ENCODE data around the gene JAM3. TPM values are rescaled to one million over a fixed set of nuclear protein-coding genes. Genes with fewer than 3 reads are reported as not detected.

JAM3 gene
- total and polyA plus RNA-seq, 11 donors: 11.9 to 56.9 (median 34.0) TPM

DNA sequence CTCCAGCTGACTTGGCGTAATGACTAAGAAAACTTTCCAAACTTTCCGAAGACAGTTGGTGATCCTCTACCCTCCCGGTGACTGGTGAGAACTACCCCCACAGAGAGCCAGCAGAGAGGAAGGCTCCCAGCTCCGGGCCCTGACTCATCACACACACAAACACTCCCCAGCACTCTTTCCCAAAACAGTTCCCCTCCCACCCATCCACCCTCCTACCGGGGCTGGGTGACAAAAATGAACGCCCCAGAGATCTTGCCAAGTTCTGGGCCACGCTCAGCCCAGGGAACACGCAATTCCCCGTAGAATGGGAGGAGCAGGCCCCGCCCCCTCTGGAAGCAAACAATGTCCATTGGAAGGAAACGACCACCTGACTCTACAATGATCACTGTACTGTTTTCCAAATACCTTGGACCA lies 21.3 kb upstream of the JAM3 start:
- Histone ChIP-seq H3K4me1 (peaks cover 0 to 32% (median 10%) of the 10 kb centered on the region in 12 donors), H3K4me3 (peak overlapping the region in 8 of 12 donors; percentile 15 to 52 (median 34)), H3K9me3 (no peaks in the 10 kb centered on the region), H3K36me3 (no peaks in the 10 kb centered on the region), H3K27me3 (no peaks in the 10 kb centered on the region), H3K27ac (peak overlapping the region in 9 of 12 donors; percentile 3 to 82 (median 35))
- DNase-seq: peak; percentile 72 to 83 (median 77)
- TF ChIP-seq, protein P1, sequence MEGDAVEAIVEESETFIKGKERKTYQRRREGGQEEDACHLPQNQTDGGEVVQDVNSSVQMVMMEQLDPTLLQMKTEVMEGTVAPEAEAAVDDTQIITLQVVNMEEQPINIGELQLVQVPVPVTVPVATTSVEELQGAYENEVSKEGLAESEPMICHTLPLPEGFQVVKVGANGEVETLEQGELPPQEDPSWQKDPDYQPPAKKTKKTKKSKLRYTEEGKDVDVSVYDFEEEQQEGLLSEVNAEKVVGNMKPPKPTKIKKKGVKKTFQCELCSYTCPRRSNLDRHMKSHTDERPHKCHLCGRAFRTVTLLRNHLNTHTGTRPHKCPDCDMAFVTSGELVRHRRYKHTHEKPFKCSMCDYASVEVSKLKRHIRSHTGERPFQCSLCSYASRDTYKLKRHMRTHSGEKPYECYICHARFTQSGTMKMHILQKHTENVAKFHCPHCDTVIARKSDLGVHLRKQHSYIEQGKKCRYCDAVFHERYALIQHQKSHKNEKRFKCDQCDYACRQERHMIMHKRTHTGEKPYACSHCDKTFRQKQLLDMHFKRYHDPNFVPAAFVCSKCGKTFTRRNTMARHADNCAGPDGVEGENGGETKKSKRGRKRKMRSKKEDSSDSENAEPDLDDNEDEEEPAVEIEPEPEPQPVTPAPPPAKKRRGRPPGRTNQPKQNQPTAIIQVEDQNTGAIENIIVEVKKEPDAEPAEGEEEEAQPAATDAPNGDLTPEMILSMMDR (IDR thresholded peaks at IDR 0.05): no peak
- no peak for TF ChIP-seq POLR2A (IDR thresholded peaks at IDR 0.05)
- WGBS, 4 donors: 17 to 41% (median 25%) methylated on average over 11 of the region's 11 CpGs
- peak; percentile 63 to 82 (median 81) for ATAC-seq
- intact Hi-C loops (cut with DNase I): loop anchor here in 6 of 10 donors (5.0 to 10.0 kb wide), 5 partner anchors 35 to 177 kb away; partner anchors contain the start of genes NCAPD3 (in 1 of the 6) and VPS26B (in 1 of the 6)

DNA sequence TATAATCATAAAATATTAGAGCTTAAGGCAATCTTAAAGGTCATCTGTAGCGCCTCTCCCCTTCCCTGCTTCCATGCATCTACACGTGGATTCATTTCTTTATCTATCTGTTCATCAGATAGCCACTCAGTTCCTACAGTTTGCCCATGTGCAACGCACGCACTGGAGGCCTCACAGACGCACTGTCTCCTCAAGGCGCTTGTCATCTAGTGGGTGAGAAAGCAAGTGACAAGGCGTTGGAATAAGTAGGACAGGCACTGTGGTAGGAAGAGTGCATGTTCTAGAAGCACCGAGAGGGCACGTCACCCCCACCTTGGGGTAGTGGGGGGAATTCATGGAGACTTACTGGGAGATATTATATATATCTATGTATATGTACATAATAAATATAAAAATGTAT lies 20.8 kb upstream of the JAM3 start:
- WGBS, 4 donors: 76 to 83% (median 80%) methylated on average over 9 of the region's 9 CpGs
- no peak for ATAC-seq
- Histone ChIP-seq H3K4me1 (peaks cover 0 to 32% (median 10%) of the 10 kb centered on the region in 12 donors), H3K36me3 (no peaks in the 10 kb centered on the region), H3K4me3 (peak overlapping the region in 7 of 12 donors; percentile 15 to 52 (median 39)), H3K27me3 (no peaks in the 10 kb centered on the region), H3K27ac (peak overlapping the region in 6 of 12 donors; percentile 3 to 82 (median 36)), H3K9me3 (no peaks in the 10 kb centered on the region)
- TF ChIP-seq, protein P1 (IDR thresholded peaks at IDR 0.05): no peak
- TF ChIP-seq POLR2A (IDR thresholded peaks at IDR 0.05): no peak
- no peak for DNase-seq
- intact Hi-C loops (cut with DNase I): loop anchor here in 6 of 10 donors (2.0 to 10.0 kb wide), 6 partner anchors 36 to 177 kb away; partner anchors contain the start of genes NCAPD3 (in 1 of the 6) and VPS26B (in 1 of the 6)

DNA sequence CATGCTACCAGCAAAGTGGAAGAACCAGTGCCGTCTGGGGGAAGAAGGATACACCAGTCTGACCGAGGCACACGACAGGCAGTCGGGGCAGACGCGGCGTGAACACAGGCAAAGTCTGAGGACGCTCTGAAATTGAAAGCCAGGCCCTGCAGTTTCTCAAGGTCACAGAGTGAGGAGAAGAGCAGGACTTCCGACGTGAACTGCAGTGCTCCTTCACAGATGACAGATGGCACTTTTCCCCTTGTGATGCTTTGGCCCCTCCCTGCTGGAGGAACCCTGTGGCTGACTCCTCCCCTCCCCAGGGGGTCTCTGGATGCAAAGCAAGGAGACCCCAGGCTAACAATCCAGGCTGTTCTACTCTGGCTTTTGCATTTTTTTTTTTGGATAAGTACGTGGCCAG lies 19.6 kb upstream of the JAM3 start:
- Histone ChIP-seq H3K4me3 (no peak overlapping the region), H3K9me3 (no peaks in the 10 kb centered on the region), H3K27ac (no peak overlapping the region), H3K4me1 (peaks cover 0 to 36% (median 10%) of the 10 kb centered on the region in 12 donors), H3K27me3 (no peaks in the 10 kb centered on the region), H3K36me3 (no peaks in the 10 kb centered on the region)
- ATAC-seq (no peak), DNase-seq (peak in 1 of 5 donors; percentile 14)
- WGBS, 4 donors: 50 to 60% (median 57%) methylated on average over 11 of the region's 11 CpGs
- TF ChIP-seq POLR2A (IDR thresholded peaks at IDR 0.05): no peak
- TF ChIP-seq, protein P1 (IDR thresholded peaks at IDR 0.05): no peak
- intact Hi-C loops (cut with DNase I): loop anchor here in 6 of 10 donors (2.0 to 10.0 kb wide), 6 partner anchors 37 to 175 kb away; partner anchors contain the start of genes NCAPD3 (in 1 of the 6) and VPS26B (in 1 of the 6)

DNA sequence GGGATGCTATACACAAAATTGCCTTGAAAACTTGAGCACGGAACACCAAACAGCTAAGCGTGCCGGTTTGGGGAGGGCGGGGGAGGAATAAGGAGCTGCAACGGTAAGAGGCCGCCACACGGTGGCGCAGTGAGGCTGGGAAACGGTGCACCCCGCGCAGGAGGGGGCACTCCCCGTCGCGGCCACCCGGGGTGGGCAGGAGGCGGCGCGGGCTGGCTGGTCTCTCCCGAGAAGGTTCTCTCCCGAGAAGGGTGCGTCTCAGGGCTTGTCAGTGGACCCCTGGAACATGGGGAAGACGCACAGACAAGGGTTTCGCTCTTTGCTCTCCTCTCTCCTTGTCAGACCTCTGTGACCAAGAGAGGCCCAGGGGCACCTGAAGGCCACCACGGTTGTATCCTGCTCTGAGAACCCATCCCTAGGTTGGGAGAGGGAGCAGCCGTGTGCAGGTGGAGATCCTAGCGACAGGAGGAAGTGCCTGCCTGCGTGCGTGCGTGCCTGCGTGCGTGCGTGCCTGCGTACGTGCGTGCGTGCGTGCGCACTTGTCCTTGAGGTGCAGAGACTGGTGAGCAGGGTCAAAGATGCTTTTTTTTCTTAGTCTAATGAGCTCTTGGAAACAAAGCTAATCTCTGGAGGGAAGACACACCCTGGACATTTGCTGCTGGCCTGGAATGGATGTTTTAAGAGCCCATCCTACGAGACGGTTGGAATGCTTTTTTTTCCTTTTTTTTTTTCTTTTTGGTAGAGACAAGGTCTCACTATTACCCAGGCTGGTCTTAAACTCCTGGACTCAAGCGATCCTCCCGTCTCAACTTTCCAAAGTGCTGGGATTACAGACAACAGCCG lies 18.1 kb upstream of the JAM3 start:
- Histone ChIP-seq H3K27ac (no peak overlapping the region), H3K9me3 (no peaks in the 10 kb centered on the region), H3K4me1 (peaks cover 0 to 36% (median 10%) of the 10 kb centered on the region in 12 donors), H3K36me3 (no peaks in the 10 kb centered on the region), H3K27me3 (no peaks in the 10 kb centered on the region), H3K4me3 (peak overlapping the region in 9 of 12 donors; percentile 9 to 46 (median 29))
- intact Hi-C loops (cut with DNase I): loop anchor here in 9 of 10 donors (1.0 to 5.0 kb wide), 5 partner anchors 72 to 172 kb away; partner anchors contain the start of genes NCAPD3 (in 1 of the 9) and VPS26B (in 1 of the 9)
- ATAC-seq: peak; percentile 57 to 82 (median 78)
- DNase-seq: peak; percentile 70 to 88 (median 76)
- WGBS, 4 donors: 37 to 43% (median 42%) methylated on average over 41 to 43 of the region's 43 CpGs
- no peak for TF ChIP-seq POLR2A (IDR thresholded peaks at IDR 0.05)
- TF ChIP-seq, protein P1 (IDR thresholded peaks at IDR 0.05): peak; percentile 88 to 98 (median 94)
